Activated CD4-positive, alpha-beta T cell treated with anti-CD3 and anti-CD28 coated beads for 1 hour (primary cell): ENCODE measurements around the gene PKD1L1.
"Not testable (repeated sequence)": the region's sequence is repeated elsewhere in the genome, so short reads cannot be mapped to it uniquely, and the experiment has no call there.

Experiments
- DNase-seq: peaks from one replicate; pipeline ENCODE4 v3.0.0-alpha.2; 2020

Gene PKD1L1

GRCh38 chr7:47814905-47815613 is 133.2 kb downstream of the PKD1L1 start:
- no peak for DNase-seq

GRCh38 chr7:47813620-47814260 is 134.5 kb downstream of the PKD1L1 start:
- DNase-seq: no peak

- DNase-seq: no peak
These were observed 135.7 kb downstream of the PKD1L1 start for GRCh38 chr7:47812429-47813136.

DNA sequence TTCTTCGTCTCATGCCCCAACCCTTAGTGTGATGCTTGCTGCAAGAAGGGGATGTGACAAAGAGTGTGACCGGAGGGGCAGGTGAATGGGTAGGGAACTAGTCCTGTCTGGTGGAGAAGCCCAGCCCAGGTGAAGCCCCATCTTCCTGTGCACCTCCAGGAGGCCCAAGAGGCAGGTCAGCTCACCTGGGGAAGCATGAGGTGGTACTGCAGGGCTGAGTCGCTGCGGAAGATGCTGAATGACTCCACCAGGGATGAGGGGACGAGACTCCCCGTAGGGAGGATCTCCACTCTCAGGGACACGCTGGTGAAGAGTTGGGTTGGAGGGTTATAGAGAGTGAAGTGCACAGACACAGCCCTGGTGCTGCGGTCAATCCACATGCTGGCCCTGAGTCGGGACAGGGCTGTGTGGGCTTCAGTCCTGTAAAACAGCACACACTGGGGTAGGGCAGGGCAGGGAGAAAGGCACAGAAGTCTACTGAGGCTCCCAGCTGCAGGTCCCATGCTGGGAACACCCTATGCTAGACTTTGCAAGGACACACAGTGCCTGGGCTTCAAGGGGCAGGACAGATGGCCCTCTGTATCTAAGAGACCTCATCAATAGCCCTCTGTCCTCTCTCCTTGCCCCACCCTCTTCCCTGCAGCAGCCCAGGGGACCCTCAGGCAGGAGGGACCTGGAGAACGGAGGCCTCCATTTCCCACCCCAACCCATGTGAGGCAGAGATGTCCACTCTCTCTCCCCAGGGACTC is 136.5 kb downstream of the PKD1L1 start:
- no peak for DNase-seq

DNA sequence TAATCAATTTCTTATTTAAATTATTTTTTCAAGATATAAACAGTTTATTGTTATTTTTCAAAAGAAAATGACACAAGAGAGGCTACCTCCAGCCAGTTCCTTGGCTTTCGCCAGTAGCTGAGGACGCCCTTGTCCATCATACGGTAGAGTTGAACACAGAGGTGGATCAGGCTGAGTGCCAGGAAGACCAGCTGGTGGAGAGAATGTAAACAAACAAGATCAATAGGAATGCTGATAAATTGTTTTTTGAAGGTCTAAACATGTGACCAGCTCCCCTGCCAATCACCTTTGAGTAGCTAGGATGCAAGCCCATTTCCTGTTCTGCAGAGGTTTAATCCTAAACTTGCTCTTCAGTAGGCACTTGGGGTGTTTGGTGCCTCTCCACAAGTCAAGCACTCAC is 138.9 kb downstream of the PKD1L1 start:
- DNase-seq: no peak

- no peak for DNase-seq
These were observed 139.9 kb downstream of the PKD1L1 start for GRCh38 chr7:47808321-47808720.

GRCh38 chr7:47807756-47808155 is 140.5 kb downstream of the PKD1L1 start:
- no peak for DNase-seq

- DNase-seq: no peak
These were observed 141.1 kb downstream of the PKD1L1 start for GRCh38 chr7:47807126-47807525.

- DNase-seq: no peak
These were observed 141.6 kb downstream of the PKD1L1 start for GRCh38 chr7:47806701-47807103.

- no peak for DNase-seq
These were observed 143.3 kb downstream of the PKD1L1 start for GRCh38 chr7:47804767-47805545.

- no peak for DNase-seq
These were observed 144.4 kb downstream of the PKD1L1 start for GRCh38 chr7:47803846-47804245.

DNA sequence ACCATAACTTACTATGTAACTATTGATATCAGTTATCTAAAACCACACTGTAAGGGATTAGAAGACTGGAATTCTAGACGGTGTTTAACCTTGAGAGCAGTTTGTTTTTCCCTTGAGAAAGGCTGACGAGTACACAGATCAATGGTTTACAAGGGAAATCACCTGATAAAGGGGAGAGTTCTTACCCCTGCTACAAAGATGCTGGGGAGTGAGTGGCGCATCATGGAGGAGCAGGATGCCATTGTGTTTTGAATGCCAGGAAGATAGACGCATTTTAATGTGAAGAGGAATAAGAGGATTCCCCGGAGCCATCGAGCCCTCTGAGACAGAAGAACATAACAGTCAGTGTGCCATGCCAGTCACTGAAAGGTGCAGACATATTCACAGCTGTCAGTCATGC is 145.2 kb downstream of the PKD1L1 start:
- DNase-seq: no peak

DNA sequence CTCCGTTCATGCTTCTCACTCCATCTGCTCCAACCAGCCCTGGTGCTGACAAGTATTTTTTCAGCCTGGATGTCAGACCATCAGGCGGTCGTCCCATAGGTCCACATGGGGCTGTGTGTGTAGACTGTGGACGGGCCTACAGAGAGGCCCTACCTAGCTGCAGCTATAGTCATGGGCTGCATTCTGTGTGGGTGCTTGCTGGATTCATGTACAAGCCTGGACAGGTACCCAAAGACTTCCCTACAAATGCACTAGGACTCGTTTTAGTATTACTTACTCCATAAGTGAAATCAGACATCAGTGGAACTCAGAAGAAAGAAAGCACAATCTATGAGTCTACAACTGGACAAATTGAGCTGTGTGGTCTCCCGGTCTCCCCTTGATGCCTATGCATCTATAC is 146.8 kb downstream of the PKD1L1 start:
- DNase-seq: no peak

GRCh38 chr7:47799524-47799923 is 148.7 kb downstream of the PKD1L1 start:
- no peak for DNase-seq

GRCh38 chr7:47796347-47796746 is 151.9 kb downstream of the PKD1L1 start:
- DNase-seq: no peak

- no peak for DNase-seq
These were observed 152.6 kb downstream of the PKD1L1 start for GRCh38 chr7:47795631-47796030.

GRCh38 chr7:47795126-47795525 is 153.1 kb downstream of the PKD1L1 start:
- DNase-seq: not testable (repeated sequence)

GRCh38 chr7:47794016-47794415 is 154.2 kb downstream of the PKD1L1 start:
- no peak for DNase-seq

GRCh38 chr7:47793186-47793585 is 155.1 kb downstream of the PKD1L1 start:
- DNase-seq: not testable (repeated sequence)

DNA sequence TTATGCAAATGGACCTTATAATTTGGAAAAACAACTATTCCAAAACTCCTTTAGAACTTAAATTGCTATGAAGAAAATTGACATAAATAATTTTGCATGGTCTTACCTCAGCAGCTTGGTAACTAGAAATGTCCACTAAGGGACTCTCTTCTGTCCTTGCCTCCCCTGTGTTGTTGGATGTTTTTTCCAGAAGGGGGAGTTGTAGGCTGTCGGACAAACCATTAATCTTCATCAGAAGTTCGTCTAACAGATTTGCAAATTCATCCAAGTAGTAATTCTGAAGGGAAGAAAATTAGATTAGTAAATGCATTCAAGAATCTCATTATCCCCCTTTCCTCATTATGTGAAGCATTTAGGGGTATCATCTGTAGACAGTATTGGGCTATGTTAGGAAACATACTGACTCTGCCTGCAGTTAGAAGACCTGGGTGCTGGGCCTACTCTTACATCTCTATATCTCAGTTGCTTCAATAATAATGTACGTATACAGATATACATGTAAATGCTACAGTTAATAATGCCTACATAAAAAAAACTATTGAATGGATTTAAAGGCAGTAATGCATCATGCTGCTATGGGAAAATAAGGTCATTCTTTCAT is 155.6 kb downstream of the PKD1L1 start:
- DNase-seq: no peak

DNA sequence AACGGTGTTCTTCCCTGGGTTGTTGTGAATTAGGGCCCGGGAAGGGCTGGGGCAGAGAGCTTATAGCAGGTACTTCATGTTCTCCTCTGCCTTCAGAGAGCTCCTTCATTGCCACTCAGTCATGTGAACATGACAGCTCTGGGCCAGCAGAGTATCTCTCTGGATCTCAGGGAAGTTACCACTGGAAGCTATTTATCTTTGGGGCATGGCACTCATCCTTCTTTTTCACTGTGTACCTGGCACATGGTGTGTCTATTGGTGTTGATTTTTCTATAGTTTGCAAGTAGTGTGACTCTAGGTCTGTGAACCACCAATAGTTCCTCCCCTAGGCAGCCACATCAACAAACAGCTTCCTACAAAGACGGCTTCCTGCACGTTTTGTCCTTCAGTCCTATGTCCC is 156.6 kb downstream of the PKD1L1 start:
- no peak for DNase-seq

GRCh38 chr7:47788083-47788482 is 160.2 kb downstream of the PKD1L1 start:
- DNase-seq: no peak
